K562 (cell line): ENCODE measurements around the gene SUGP1. TPM values are rescaled to one million over a fixed set of nuclear protein-coding genes. Genes with fewer than 3 reads are reported as not detected.
A peak's percentile ranks its signal among the peaks of the same experiment; 100 is the strongest.

Experiments used
- ADNP ChIP-seq: fragments of 200-800 bp; sonication (Bioruptor generic); IDR thresholded peaks from 2 replicates; pipeline ENCODE4 v1.6.1; 2016; ENCODE audit warnings: missing genetic modification characterization, missing compliant biosample characterization
- CBX1 ChIP-seq: sonication (generic); IDR thresholded peaks from 2 replicates; pipeline ENCODE4 v1.6.1; 2016; ENCODE audit warnings: antibody characterized with exemption, low read depth, mild to moderate bottlenecking
- HMG20A ChIP-seq: fragments of 450-650 bp; formaldehyde crosslinking; conservative IDR thresholded peaks from 2 replicates; pipeline ENCODE4 v1.4.0; 2020; ENCODE audit warnings: mild to moderate bottlenecking, mixed read lengths
- RBM39 ChIP-seq: fragments of 200-400 bp; formaldehyde crosslinking; optimal IDR thresholded peaks from 2 replicates; pipeline ENCODE3; 2018; ENCODE audit warnings: low read depth, low read length
- SAFB2 ChIP-seq: fragments of 200-400 bp; formaldehyde crosslinking; IDR thresholded peaks from 2 replicates; pipeline ENCODE4 v1.6.1; 2018; ENCODE audit warnings: borderline replicate concordance, low read length, low read depth, moderate library complexity; ENCODE audit not compliant: severe bottlenecking
- STAT5A ChIP-seq: IDR thresholded peaks from 2 replicates; pipeline ENCODE4 v1.6.1; 2012; ENCODE audit warnings: low read length, inconsistent platforms, borderline replicate concordance
- ZNF140 ChIP-seq: fragments of 250-450 bp; sonication (Bioruptor Pico); IDR thresholded peaks from 2 replicates; pipeline ENCODE4 v1.8.0; 2021; ENCODE audit warnings: moderate library complexity, mild to moderate bottlenecking, inconsistent platforms
- ZNF184 ChIP-seq: sonication (generic); formaldehyde crosslinking; IDR thresholded peaks from 2 replicates; pipeline ENCODE4 v1.5.0; 2020; ENCODE audit warnings: missing genetic modification reagents
- ZNF41 ChIP-seq: fragments of 250-450 bp; sonication (Bioruptor Pico); conservative IDR thresholded peaks from 2 replicates; pipeline ENCODE4 v1.4.0; 2020; ENCODE audit warnings: mild to moderate bottlenecking
- polyA plus RNA-seq, 8 experiments: library from polyadenylated mRNA; depleted of rRNA in 4 of 8; stranded (reverse) in 5 of 8; unstranded in 3 of 8; fragments of >200 nt; fragmentation: Nextera tagmentation in 2 of 8; fragmentation: Illumina TruSeq in 1 of 8; extraction: Ambion mirVana in 2 of 8; extraction: Trizol in 1 of 8; gene quantifications; 2 replicates each; pipeline versions ENCODE4 v1.2.1 to v1.2.3, GENCODE V29; 2011 to 2014; ENCODE audit warnings: inconsistent platforms in 1 of 8, missing spikeins in 1 of 8
- total RNA-seq, 7 experiments: library from RNA; depleted of rRNA in 6 of 7; stranded (reverse); fragments of >200 nt in 6 of 7; fragmentation: Illumina TruSeq in 2 of 7; extraction: Trizol in 2 of 7; gene quantifications; 2 replicates each; pipeline versions ENCODE4 v1.2.1 to v1.2.3, GENCODE V29; 2011 to 2021; ENCODE audit warnings: low replicate concordance in 1 of 7
- TF ChIP-seq, protein P1 (sequence below): fragments of 250-450 bp; sonication (Bioruptor Pico); IDR thresholded peaks from 2 replicates; pipeline ENCODE4 v1.5.0; 2021; ENCODE audit warnings: mild to moderate bottlenecking, moderate library complexity
- TF ChIP-seq, protein P2 (sequence below): fragments of 450-650 bp; IDR thresholded peaks from 2 replicates; pipeline ENCODE4 v1.6.1; 2016; ENCODE audit warnings: mild to moderate bottlenecking, moderate library complexity

Gene SUGP1
- total and polyA plus RNA-seq, 9 of the 15 experiments (the other 6 are each of a cell fraction or from before 2014, with no cell fraction given) = 1.0 to 53.3 (median 32.4) TPM

DNA sequence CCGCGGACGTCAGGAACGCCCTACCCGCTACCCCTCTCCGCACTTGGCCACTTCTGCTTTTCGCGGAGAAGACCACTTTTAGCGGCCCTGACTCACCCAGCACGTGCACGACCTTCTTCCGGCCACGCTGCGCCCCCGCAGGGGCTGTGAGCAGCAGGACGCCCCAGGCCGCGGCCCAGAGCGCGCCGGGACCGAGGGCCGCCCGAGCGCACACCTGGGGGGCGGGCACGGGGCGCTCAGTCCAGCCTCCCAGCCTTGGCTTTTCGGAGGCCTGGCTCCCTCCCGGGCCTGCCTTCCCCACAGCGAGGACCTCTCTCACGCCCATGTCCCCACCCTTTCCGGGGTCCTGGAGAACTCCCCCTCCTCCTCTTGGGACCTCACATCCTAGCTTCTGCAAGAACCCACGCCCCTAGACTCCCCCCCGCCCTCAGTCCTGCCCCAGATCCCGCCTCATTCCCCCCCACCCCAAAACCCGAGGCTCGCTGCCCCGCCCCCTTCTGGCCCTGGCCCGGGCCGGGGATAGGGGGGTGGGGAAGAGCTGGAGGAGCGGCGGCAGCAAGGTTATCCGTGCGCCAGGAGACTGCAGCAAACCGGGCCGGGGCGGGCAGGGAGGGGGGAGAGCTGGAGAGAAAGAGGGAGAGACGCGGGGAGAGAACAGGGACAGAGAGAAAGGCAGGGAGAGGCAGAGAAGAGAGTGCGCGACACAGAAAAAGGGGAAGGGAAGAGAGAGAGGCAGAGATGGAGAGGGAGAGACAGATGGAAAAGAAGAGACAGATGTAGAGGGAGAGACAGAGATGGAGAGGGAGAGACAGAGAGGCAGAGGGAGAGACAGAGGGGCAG is 58.7 kb downstream of the SUGP1 start (continued):
- TF ChIP-seq, protein P1, sequence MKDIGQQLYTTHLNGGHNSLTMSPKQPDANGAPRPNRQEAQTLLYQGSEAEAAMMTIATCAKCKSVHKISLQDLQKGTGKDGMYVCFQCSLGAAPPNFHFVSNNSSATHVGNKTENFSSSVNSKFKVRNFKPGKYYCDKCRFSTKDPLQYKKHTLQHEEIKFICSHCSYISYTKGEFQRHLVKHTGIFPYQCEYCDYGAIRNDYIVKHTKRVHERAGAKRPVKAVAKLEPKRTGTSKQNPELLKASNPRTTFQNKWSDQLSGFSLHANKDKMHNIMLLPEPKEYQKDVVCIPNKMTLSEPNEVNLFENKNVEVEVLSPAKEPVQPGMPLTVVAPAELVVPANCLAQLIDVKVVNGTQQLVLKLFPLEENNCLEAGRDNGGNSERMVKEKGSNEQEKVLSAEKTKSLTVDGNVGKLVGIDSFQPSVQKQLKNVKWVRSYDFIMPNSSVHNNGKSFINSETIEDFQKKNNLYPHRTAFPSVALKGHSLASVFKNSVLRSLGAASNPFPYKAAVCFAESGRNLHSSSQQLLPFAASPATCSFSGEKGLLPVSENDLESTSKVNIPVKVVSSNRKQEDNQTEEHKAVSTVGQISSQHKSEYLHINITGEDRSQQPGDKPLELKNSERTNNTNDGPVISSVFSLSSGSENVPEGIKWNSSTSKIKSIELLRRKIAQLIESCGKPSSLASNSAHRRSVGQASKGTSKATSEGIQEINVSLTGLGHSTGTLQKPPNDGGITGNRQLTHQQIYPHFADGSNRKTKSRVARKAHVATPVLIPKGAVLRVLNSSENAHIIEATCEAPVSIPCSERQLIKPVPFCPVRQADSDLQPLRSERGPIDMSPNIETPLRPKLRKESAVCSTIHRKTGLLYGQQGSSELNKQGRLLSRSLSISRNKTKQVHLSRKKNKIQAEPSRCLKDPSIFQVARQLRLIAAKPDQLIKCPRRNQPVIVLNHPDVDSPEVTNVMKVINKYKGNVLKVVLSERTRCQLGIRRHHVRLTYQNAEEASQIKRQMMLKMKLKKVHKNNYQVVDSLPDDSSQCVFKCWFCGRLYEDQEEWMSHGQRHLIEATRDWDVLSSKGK = no peak
- TF ChIP-seq ZNF41 (CRISPR knock-in tag) (no peak), HMG20A (CRISPR knock-in tag) (no peak), STAT5A (no peak), SAFB2 (no peak), ZNF184 (CRISPR knock-in tag) (no peak), ZNF140 (CRISPR knock-in tag) (no peak), RBM39 (no peak), ADNP (no peak), CBX1 (no peak)
- TF ChIP-seq, protein P2, sequence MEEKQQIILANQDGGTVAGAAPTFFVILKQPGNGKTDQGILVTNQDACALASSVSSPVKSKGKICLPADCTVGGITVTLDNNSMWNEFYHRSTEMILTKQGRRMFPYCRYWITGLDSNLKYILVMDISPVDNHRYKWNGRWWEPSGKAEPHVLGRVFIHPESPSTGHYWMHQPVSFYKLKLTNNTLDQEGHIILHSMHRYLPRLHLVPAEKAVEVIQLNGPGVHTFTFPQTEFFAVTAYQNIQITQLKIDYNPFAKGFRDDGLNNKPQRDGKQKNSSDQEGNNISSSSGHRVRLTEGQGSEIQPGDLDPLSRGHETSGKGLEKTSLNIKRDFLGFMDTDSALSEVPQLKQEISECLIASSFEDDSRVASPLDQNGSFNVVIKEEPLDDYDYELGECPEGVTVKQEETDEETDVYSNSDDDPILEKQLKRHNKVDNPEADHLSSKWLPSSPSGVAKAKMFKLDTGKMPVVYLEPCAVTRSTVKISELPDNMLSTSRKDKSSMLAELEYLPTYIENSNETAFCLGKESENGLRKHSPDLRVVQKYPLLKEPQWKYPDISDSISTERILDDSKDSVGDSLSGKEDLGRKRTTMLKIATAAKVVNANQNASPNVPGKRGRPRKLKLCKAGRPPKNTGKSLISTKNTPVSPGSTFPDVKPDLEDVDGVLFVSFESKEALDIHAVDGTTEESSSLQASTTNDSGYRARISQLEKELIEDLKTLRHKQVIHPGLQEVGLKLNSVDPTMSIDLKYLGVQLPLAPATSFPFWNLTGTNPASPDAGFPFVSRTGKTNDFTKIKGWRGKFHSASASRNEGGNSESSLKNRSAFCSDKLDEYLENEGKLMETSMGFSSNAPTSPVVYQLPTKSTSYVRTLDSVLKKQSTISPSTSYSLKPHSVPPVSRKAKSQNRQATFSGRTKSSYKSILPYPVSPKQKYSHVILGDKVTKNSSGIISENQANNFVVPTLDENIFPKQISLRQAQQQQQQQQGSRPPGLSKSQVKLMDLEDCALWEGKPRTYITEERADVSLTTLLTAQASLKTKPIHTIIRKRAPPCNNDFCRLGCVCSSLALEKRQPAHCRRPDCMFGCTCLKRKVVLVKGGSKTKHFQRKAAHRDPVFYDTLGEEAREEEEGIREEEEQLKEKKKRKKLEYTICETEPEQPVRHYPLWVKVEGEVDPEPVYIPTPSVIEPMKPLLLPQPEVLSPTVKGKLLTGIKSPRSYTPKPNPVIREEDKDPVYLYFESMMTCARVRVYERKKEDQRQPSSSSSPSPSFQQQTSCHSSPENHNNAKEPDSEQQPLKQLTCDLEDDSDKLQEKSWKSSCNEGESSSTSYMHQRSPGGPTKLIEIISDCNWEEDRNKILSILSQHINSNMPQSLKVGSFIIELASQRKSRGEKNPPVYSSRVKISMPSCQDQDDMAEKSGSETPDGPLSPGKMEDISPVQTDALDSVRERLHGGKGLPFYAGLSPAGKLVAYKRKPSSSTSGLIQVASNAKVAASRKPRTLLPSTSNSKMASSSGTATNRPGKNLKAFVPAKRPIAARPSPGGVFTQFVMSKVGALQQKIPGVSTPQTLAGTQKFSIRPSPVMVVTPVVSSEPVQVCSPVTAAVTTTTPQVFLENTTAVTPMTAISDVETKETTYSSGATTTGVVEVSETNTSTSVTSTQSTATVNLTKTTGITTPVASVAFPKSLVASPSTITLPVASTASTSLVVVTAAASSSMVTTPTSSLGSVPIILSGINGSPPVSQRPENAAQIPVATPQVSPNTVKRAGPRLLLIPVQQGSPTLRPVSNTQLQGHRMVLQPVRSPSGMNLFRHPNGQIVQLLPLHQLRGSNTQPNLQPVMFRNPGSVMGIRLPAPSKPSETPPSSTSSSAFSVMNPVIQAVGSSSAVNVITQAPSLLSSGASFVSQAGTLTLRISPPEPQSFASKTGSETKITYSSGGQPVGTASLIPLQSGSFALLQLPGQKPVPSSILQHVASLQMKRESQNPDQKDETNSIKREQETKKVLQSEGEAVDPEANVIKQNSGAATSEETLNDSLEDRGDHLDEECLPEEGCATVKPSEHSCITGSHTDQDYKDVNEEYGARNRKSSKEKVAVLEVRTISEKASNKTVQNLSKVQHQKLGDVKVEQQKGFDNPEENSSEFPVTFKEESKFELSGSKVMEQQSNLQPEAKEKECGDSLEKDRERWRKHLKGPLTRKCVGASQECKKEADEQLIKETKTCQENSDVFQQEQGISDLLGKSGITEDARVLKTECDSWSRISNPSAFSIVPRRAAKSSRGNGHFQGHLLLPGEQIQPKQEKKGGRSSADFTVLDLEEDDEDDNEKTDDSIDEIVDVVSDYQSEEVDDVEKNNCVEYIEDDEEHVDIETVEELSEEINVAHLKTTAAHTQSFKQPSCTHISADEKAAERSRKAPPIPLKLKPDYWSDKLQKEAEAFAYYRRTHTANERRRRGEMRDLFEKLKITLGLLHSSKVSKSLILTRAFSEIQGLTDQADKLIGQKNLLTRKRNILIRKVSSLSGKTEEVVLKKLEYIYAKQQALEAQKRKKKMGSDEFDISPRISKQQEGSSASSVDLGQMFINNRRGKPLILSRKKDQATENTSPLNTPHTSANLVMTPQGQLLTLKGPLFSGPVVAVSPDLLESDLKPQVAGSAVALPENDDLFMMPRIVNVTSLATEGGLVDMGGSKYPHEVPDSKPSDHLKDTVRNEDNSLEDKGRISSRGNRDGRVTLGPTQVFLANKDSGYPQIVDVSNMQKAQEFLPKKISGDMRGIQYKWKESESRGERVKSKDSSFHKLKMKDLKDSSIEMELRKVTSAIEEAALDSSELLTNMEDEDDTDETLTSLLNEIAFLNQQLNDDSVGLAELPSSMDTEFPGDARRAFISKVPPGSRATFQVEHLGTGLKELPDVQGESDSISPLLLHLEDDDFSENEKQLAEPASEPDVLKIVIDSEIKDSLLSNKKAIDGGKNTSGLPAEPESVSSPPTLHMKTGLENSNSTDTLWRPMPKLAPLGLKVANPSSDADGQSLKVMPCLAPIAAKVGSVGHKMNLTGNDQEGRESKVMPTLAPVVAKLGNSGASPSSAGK = 0 out of 2 replicates have a peak, but pooled peaks have one; percentile 12
